NCI-H1417 (cell line): ENCODE measurements around the gene FOXO1.

Experiments used
- DNase-seq, 3 experiments: peaks; one replicate each; lab custom pipeline; 2025; lab: John Stamatoyannopoulos, UW

The FOXO1 gene

GRCh38 chr13:40546047-40546446 is 120.4 kb downstream of the FOXO1 start:
- DNase-seq: no peak

- no peak for DNase-seq
Measured at GRCh38 chr13:40540328-40541044, 126.0 kb downstream of the FOXO1 start.

- DNase-seq: no peak
Measured at GRCh38 chr13:40539576-40540327, 126.7 kb downstream of the FOXO1 start.

- peak in 1 of 3 experiments; percentile 53 for DNase-seq
Measured at GRCh38 chr13:40537146-40537895, 129.1 kb downstream of the FOXO1 start.

GRCh38 chr13:40536443-40537113 is 129.9 kb downstream of the FOXO1 start:
- no peak for DNase-seq

- DNase-seq: no peak
Measured at GRCh38 chr13:40535345-40535836, 131.1 kb downstream of the FOXO1 start.

- DNase-seq: no peak
Measured at GRCh38 chr13:40534456-40534855, 132.0 kb downstream of the FOXO1 start.

GRCh38 chr13:40533072-40533471 is 133.4 kb downstream of the FOXO1 start:
- no peak for DNase-seq

GRCh38 chr13:40530961-40531360 is 135.5 kb downstream of the FOXO1 start:
- DNase-seq: no peak

GRCh38 chr13:40528881-40529280 is 137.6 kb downstream of the FOXO1 start:
- no peak for DNase-seq

- DNase-seq: no peak
Measured at GRCh38 chr13:40527914-40528313, 138.5 kb downstream of the FOXO1 start.

- no peak for DNase-seq
Measured at GRCh38 chr13:40522282-40522681, 144.2 kb downstream of the FOXO1 start.

- no peak for DNase-seq
Measured at GRCh38 chr13:40520916-40521315, 145.5 kb downstream of the FOXO1 start.

GRCh38 chr13:40519637-40520036 is 146.8 kb downstream of the FOXO1 start:
- DNase-seq: no peak

- no peak for DNase-seq
Measured at GRCh38 chr13:40518481-40518882, 148.0 kb downstream of the FOXO1 start.

GRCh38 chr13:40517486-40518480 is 148.7 kb downstream of the FOXO1 start:
- DNase-seq: no peak

- no peak for DNase-seq
Measured at GRCh38 chr13:40515702-40516101, 150.7 kb downstream of the FOXO1 start.

- DNase-seq: no peak
Measured at GRCh38 chr13:40514802-40515201, 151.6 kb downstream of the FOXO1 start.

GRCh38 chr13:40509876-40510275 is 156.6 kb downstream of the FOXO1 start:
- no peak for DNase-seq

GRCh38 chr13:40508767-40509342 is 157.6 kb downstream of the FOXO1 start:
- DNase-seq: no peak
